Activated effector memory CD4-positive, alpha-beta T cell treated with anti-CD3 and anti-CD28 coated beads, Interleukin-2, amount 50 U/mL, for 16 hours (primary cell): ENCODE results near the gene ACRBP.
A peak's percentile ranks its signal among the peaks of the same experiment; 100 is the strongest.

Experiments used
- DNase-seq: peaks from one replicate; pipeline ENCODE4 v3.0.0-alpha.2; 2020

The ACRBP gene

GRCh38 chr12:6647083-6647604 lies at the start of gene ACRBP:
Gene ACRBP (minus strand): TSS chr12:6647432. CDS start chr12:6647366, 66 bp downstream.
- DNase-seq: peak; percentile 69

GRCh38 chr12:6695313-6696045 lies 48.2 kb upstream of the ACRBP start:
- DNase-seq: no peak

GRCh38 chr12:6694701-6695100 lies 47.5 kb upstream of the ACRBP start:
- DNase-seq: no peak

- DNase-seq: no peak
These were observed 46.7 kb upstream of the ACRBP start for GRCh38 chr12:6693832-6694355.

GRCh38 chr12:6692888-6693287 lies 45.7 kb upstream of the ACRBP start:
- DNase-seq: no peak

- no peak for DNase-seq
These were observed 44.2 kb upstream of the ACRBP start for GRCh38 chr12:6691473-6691872.

- DNase-seq: peak; percentile 98
These were observed 42.0 kb upstream of the ACRBP start, which contains the start of gene ZNF384 for GRCh38 chr12:6688999-6689882. Gene ZNF384 (minus strand): TSS chr12:6689375. CDS start chr12:6679520, 9,855 bp downstream.

GRCh38 chr12:6688543-6688998 lies 41.3 kb upstream of the ACRBP start:
- DNase-seq: peak; percentile 81

GRCh38 chr12:6685814-6686213 lies 38.6 kb upstream of the ACRBP start:
- DNase-seq: no peak

- peak; percentile 70 for DNase-seq
These were observed 37.4 kb upstream of the ACRBP start for GRCh38 chr12:6684609-6685008.

- DNase-seq: no peak
These were observed 29.7 kb upstream of the ACRBP start for GRCh38 chr12:6676962-6677361.

GRCh38 chr12:6672143-6672542 lies 24.9 kb upstream of the ACRBP start:
- DNase-seq: no peak

- no peak for DNase-seq
These were observed 20.5 kb upstream of the ACRBP start for GRCh38 chr12:6667559-6668210.

GRCh38 chr12:6666211-6666610 lies 19.0 kb upstream of the ACRBP start:
- no peak for DNase-seq

GRCh38 chr12:6664902-6665301 lies 17.7 kb upstream of the ACRBP start:
- no peak for DNase-seq

GRCh38 chr12:6662906-6663742 lies 15.9 kb upstream of the ACRBP start, which contains the start of gene ING4:
Gene ING4 (minus strand): TSS chr12:6663119. CDS start chr12:6663101, 18 bp downstream.
- peak; percentile 98 for DNase-seq

GRCh38 chr12:6662602-6662905 lies 15.3 kb upstream of the ACRBP start:
- DNase-seq: no peak

- no peak for DNase-seq
These were observed 6.8 kb upstream of the ACRBP start for GRCh38 chr12:6653987-6654386.

GRCh38 chr12:6653342-6653741 lies 6.1 kb upstream of the ACRBP start:
- DNase-seq: no peak

GRCh38 chr12:6652391-6652790 lies 5.2 kb upstream of the ACRBP start:
- DNase-seq: no peak

GRCh38 chr12:6650832-6651231 lies 3.6 kb upstream of the ACRBP start:
- DNase-seq: no peak
